ENCODE data around the gene PAM. TPM values are rescaled to one million over a fixed set of nuclear protein-coding genes. Genes with fewer than 3 reads are reported as not detected.

Gene PAM
- total and polyA plus RNA-seq, 8 donors = 27.4 to 322 (median 93.9) TPM

GRCh38 chr5:102924963-102925362 lies 169.9 kb downstream of the PAM start:
- no peak overlapping the region for H3K27ac ChIP-seq
- no peaks in the 10 kb centered on the region for H3K9me3 ChIP-seq
- intact Hi-C loops (cut with DNase I; ENCODE audit: low total_unique reads) = no loop called here
- no peaks in the 10 kb centered on the region for H3K27me3 ChIP-seq
- no peak for TF ChIP-seq CTCF (IDR thresholded peaks at IDR 0.05)
- no peak for TF ChIP-seq POLR2A (IDR thresholded peaks at IDR 0.05)
- no peak for TF ChIP-seq EP300 (IDR thresholded peaks at IDR 0.05)
- TF ChIP-seq POLR2AphosphoS5 (IDR thresholded peaks at IDR 0.05) = no peak
- no peak for DNase-seq
- H3K4me3 ChIP-seq = no peak overlapping the region
- H3K4me1 ChIP-seq = no peaks in the 10 kb centered on the region
- WGBS, 5 donors = 85 to 93% (median 92%) methylated on average over 2 of the region's 2 CpGs
- peaks cover 0 to 20% (median 14%) of the 10 kb centered on the region in 4 donors for H3K36me3 ChIP-seq

- no peak for DNase-seq
- WGBS, 5 donors = 65 to 82% (median 76%) methylated on average over 6 of the region's 6 CpGs
- Histone ChIP-seq H3K36me3 (peaks cover 0 to 23% (median 14%) of the 10 kb centered on the region in 4 donors), H3K4me3 (no peak overlapping the region), H3K27me3 (no peaks in the 10 kb centered on the region), H3K4me1 (no peaks in the 10 kb centered on the region), H3K9me3 (no peaks in the 10 kb centered on the region), H3K27ac (no peak overlapping the region)
- intact Hi-C loops (cut with DNase I; ENCODE audit: low total_unique reads) = no loop called here
- no peak for TF ChIP-seq POLR2A (IDR thresholded peaks at IDR 0.05)
- no peak for TF ChIP-seq EP300 (IDR thresholded peaks at IDR 0.05)
- TF ChIP-seq POLR2AphosphoS5 (IDR thresholded peaks at IDR 0.05) = no peak
- no peak for TF ChIP-seq CTCF (IDR thresholded peaks at IDR 0.05)
Observed at GRCh38 chr5:102927007-102927406, 171.9 kb downstream of the PAM start.

GRCh38 chr5:102930244-102930643 lies 175.1 kb downstream of the PAM start:
- Histone ChIP-seq H3K27me3 (no peaks in the 10 kb centered on the region), H3K9me3 (no peaks in the 10 kb centered on the region), H3K36me3 (peaks cover 0 to 28% (median 16%) of the 10 kb centered on the region in 4 donors), H3K27ac (no peak overlapping the region), H3K4me1 (no peaks in the 10 kb centered on the region), H3K4me3 (no peak overlapping the region)
- TF ChIP-seq CTCF (IDR thresholded peaks at IDR 0.05) (no peak), POLR2AphosphoS5 (IDR thresholded peaks at IDR 0.05) (no peak), POLR2A (IDR thresholded peaks at IDR 0.05) (no peak), EP300 (IDR thresholded peaks at IDR 0.05) (no peak)
- WGBS, 5 donors = 90 to 97% (median 94%) methylated on average over 3 of the region's 3 CpGs
- intact Hi-C loops (cut with DNase I; ENCODE audit: low total_unique reads) = no loop called here
- no peak for DNase-seq

- peaks cover 0 to 20% (median 14%) of the 10 kb centered on the region in 4 donors for H3K36me3 ChIP-seq
- no peaks in the 10 kb centered on the region for H3K9me3 ChIP-seq
- H3K4me1 ChIP-seq = no peaks in the 10 kb centered on the region
- no peak overlapping the region for H3K27ac ChIP-seq
- 71 to 79% (median 77%) methylated on average over 6 of the region's 6 CpGs for WGBS, 5 donors
- DNase-seq = no peak
- no peak for TF ChIP-seq CTCF (IDR thresholded peaks at IDR 0.05)
- TF ChIP-seq POLR2AphosphoS5 (IDR thresholded peaks at IDR 0.05) = no peak
- no peak overlapping the region for H3K4me3 ChIP-seq
- intact Hi-C loops (cut with DNase I; ENCODE audit: low total_unique reads) = no loop called here
- no peaks in the 10 kb centered on the region for H3K27me3 ChIP-seq
Observed at GRCh38 chr5:102931085-102931725, 176.1 kb downstream of the PAM start.
